Skin epidermis (tissue), 12 donors: ENCODE measurements around the gene RAB29.
"Not testable (repeated sequence)": the region's sequence is repeated elsewhere in the genome, so short reads cannot be mapped to it uniquely, and the experiment has no call there.

ENCODE experiments used
- H3K27ac ChIP-seq, 21 experiments: fragments of 200-600 bp; sonication (generic) in 11 of 21; one replicate each; pipeline ENCODE4 v1.5.0; 2020; ENCODE audit warnings: mild to moderate bottlenecking in 3 of 21, inconsistent platforms in 2 of 21, moderate library complexity in 2 of 21
- H3K4me3 ChIP-seq, 7 experiments: fragments of 200-600 bp; sonication (generic) in 2 of 7; one replicate each; pipeline ENCODE4 v1.5.0; 2020; ENCODE audit warnings: inconsistent platforms in 2 of 7, mild to moderate bottlenecking in 2 of 7, moderate library complexity in 1 of 7

The RAB29 gene

GRCh38 chr1:205739348-205740160, 35.7 kb downstream of the RAB29 start:
- Histone ChIP-seq H3K27ac (no peak overlapping the region), H3K4me3 (no peak overlapping the region)

GRCh38 chr1:205735218-205735617, 40.1 kb downstream of the RAB29 start:
- no peak overlapping the region for H3K4me3 ChIP-seq
- no peak overlapping the region for H3K27ac ChIP-seq

DNA sequence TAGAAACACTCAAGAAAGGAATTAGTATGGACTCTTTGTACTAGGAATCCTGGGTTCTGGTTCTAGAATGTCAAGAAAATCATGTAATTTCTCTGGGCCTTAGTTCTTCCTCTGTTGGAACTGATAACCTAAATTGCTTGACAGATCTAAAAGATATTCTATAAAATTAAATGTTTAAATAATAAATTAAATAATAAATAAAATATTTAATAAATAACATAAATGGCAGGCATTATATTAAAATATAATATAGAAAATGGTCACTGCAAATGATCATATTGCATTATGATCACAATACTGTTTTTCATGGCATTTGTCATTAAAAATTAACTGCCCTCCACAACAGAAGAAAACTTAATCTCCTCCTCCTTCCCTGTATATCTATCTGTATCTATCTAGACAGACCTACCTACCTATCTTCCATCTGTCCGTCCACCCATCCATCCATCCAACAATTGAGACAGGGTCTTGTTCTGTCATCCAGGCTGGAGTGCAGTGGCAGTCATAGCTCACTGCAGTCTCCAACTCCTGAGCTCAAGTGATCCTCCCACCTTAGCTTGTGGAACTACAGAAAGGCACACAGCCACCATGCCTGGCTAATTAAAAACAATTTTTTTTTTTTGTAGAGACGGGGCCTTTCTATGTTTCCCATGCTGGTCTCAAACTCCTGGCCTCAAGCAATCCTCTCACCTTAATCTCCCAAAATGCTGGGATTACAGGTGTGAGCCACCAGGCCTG, 41.7 kb downstream of the RAB29 start:
- H3K4me3 ChIP-seq = no peak overlapping the region
- H3K27ac ChIP-seq = peak overlapping the region in 1 of 21 experiments; percentile 10

DNA sequence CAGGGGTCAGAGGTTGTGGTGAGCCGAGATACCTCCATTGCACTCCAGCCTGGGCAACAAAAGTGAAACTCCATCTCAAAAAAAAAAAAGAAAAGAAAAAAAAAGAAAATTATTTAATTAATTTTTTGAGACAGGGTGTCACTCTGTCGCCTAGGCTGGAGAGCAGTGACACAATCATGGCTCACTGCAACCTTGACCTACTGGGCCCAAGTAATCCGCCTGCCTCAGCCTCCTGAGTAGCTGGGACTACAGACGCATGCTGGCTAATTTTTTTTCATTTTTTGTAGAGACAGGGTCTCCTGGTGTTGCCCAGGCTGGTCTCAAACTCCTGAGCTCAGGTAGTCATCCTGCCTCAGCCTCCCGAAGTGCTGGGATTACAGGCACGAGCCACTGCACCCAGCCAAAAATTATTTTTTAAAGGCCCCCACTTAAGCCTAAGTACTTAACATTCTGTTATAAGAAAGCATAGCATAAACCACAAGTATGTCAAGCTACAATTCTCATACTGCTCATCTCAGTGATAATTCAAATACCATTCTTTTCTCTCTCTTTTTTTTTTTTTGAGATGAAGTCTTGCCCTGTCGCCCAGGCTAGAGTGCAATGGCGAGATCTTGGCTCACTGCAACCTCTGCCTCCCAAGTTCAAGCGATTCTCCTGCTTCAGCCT, 45.2 kb downstream of the RAB29 start:
- Histone ChIP-seq H3K4me3 (no peak overlapping the region), H3K27ac (no peak overlapping the region)

GRCh38 chr1:205726619-205727125, 48.6 kb downstream of the RAB29 start:
- Histone ChIP-seq H3K4me3 (no peak overlapping the region), H3K27ac (no peak overlapping the region)

DNA sequence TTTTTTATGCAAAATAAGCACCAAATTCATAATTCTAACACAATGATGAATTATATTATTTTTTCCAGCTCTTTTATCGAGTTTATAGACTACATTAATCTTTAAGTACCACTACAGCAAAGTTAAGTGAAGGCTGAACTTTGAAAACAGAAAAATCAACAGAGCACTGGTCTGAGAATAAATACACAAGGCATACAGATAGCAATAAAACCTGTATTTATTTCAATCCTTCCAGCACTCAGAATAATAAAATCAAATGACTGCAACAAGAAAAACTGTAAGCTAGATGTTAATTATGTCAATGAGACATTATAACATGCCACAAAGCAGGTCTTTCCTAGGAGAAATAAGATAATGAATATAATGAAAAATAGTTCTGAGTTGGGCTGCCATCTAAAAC, 49.8 kb downstream of the RAB29 start:
- H3K27ac ChIP-seq = no peak overlapping the region
- no peak overlapping the region for H3K4me3 ChIP-seq

DNA sequence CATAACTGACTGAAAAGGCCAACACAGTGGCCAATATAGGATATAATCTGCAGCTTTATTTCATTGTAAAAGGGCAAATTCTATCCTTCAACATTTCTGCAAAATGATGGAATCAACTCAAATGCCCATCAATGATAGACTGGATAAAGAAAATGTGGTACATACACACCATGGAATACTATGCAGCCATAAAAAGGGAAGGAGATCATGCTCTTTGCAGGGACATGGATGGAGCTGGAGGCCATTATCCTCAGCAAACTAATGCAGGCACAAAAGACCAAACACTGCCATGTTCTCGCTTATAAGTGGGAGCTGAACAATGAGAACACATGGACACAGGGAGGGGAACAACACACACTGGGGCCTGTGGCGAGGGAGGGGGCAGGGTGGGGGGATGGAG, 54.5 kb downstream of the RAB29 start:
- H3K27ac ChIP-seq, H3K4me3 ChIP-seq: not testable (repeated sequence)

GRCh38 chr1:205719762-205720161, 55.5 kb downstream of the RAB29 start:
- H3K4me3 ChIP-seq = no peak overlapping the region
- no peak overlapping the region for H3K27ac ChIP-seq

DNA sequence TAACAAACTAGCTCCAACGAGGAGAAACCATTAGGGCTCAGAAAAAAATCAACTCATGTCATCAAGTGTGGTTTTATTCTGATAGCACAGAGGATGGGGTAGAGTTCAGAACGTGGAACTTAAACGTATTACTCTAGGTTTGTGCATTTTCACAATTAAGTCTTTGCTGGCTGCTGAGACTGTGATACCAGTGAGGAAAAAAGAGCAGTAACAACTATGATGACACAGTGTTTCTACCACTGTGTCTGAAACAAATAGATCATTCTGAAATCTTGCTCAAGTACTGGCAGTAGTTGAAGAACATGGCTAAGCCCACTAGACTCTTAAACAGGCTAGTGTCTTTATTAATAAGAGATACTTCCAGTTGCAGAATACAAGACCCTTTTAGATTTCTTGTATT, 56.3 kb downstream of the RAB29 start:
- no peak overlapping the region for H3K27ac ChIP-seq
- no peak overlapping the region for H3K4me3 ChIP-seq
